OCI-LY1 (cell line): ENCODE measurements around the gene DCAKD.

Source experiments
- H2AFZ ChIP-seq: fragments of 200-600 bp; sonication (generic), shearing (Covaris generic); 2 replicates; pipeline ENCODE4 v1.6.0; 2014; ENCODE audit warnings: antibody characterized with exemption, mild to moderate bottlenecking, low read length
- H3F3A ChIP-seq: fragments of 200-600 bp; sonication (generic), shearing (Covaris generic); 2 replicates; pipeline ENCODE4 v1.6.0; 2014; ENCODE audit warnings: mild to moderate bottlenecking, antibody characterized with exemption, low read length, moderate library complexity; ENCODE audit not compliant: insufficient read depth
- H3K27ac ChIP-seq: fragments of 200-600 bp; sonication (generic); 2 replicates; pipeline ENCODE4 v1.5.1; 2014; ENCODE audit warnings: low read length, mixed run types, mild to moderate bottlenecking, low read depth; ENCODE audit not compliant: poor library complexity, severe bottlenecking
- H3K27me3 ChIP-seq: fragments of 200-600 bp; sonication (generic); 2 replicates; pipeline ENCODE4 v1.6.0; 2014; ENCODE audit warnings: antibody characterized with exemption, mild to moderate bottlenecking, low read length, moderate library complexity; ENCODE audit not compliant: insufficient read depth
- H3K36me3 ChIP-seq: fragments of 200-600 bp; sonication (generic); 2 replicates; pipeline ENCODE4 v1.6.1; 2014; ENCODE audit warnings: mild to moderate bottlenecking, antibody characterized with exemption, low read length, moderate library complexity, mixed read lengths; ENCODE audit not compliant: insufficient read depth
- H3K4me1 ChIP-seq: fragments of 200-600 bp; sonication (generic); 2 replicates; pipeline ENCODE4 v1.5.1; 2014; ENCODE audit warnings: mild to moderate bottlenecking, low read length, moderate library complexity; ENCODE audit not compliant: insufficient read depth, severe bottlenecking
- H3K4me2 ChIP-seq: fragments of 200-600 bp; sonication (generic), shearing (Covaris generic); 2 replicates; pipeline ENCODE4 v1.6.1; 2014; ENCODE audit warnings: low read length
- H3K4me3 ChIP-seq: fragments of 200-600 bp; sonication (generic); 2 replicates; pipeline ENCODE4 v1.5.1; 2014; ENCODE audit warnings: low read length, low read depth, mild to moderate bottlenecking, mixed read lengths; ENCODE audit not compliant: poor library complexity, severe bottlenecking
- H3K79me2 ChIP-seq: fragments of 200-600 bp; shearing (Covaris generic); 2 replicates; pipeline ENCODE4 v1.6.1; 2016; ENCODE audit warnings: mixed run types, low read length, mixed read lengths; ENCODE audit not compliant: insufficient read depth
- H3K9ac ChIP-seq: fragments of 200-600 bp; sonication (generic), shearing (Covaris generic); 2 replicates; pipeline ENCODE4 v1.6.1; 2014; ENCODE audit warnings: mild to moderate bottlenecking, low read length, mixed read lengths
- H3K9me2 ChIP-seq: fragments of 200-600 bp; sonication (generic), shearing (Covaris generic); 2 replicates; pipeline ENCODE4 v1.6.1; 2014; ENCODE audit warnings: low read depth, mild to moderate bottlenecking, low read length, mixed read lengths
- H3K9me3 ChIP-seq: fragments of 200-600 bp; shearing (Covaris generic); 2 replicates; pipeline ENCODE4 v1.6.1; 2014; ENCODE audit warnings: low read length, mixed read lengths
- H4K20me1 ChIP-seq: fragments of 200-600 bp; sonication (generic), shearing (Covaris generic); 2 replicates; pipeline ENCODE4 v1.6.0; 2016; ENCODE audit warnings: mild to moderate bottlenecking, low read length; ENCODE audit not compliant: insufficient read depth
- CTCF ChIP-seq: fragments of 200-600 bp; sonication (generic), shearing (Covaris generic); IDR thresholded peaks from 2 replicates; pipeline ENCODE4 v1.5.1; 2017; ENCODE audit warnings: mild to moderate bottlenecking, antibody characterized with exemption, low read length, moderate library complexity, mixed read lengths
- EZH2 ChIP-seq: fragments of 200-600 bp; sonication (generic), shearing (Covaris generic); IDR thresholded peaks from 2 replicates; pipeline ENCODE4 v1.8.0; 2017; ENCODE audit warnings: borderline replicate concordance, mixed run types, mild to moderate bottlenecking, antibody characterized with exemption, low read length, moderate library complexity, mixed read lengths

DCAKD gene

GRCh38 chr17:45013021-45013997 lies 38.1 kb downstream of the DCAKD start:
- Histone ChIP-seq H3K27ac (no peak overlapping the region), H4K20me1 (no peaks in the 10 kb centered on the region), H3K9me3 (no peaks in the 10 kb centered on the region), H3F3A (no peaks in the 10 kb centered on the region), H3K9ac (no peak overlapping the region), H3K36me3 (no peaks in the 10 kb centered on the region), H3K4me2 (no peak overlapping the region), H3K27me3 (0 out of 2 replicates have a peak, but pooled peaks cover 3% of the 10 kb centered on the region), H3K4me3 (no peak overlapping the region), H3K9me2 (no peaks in the 10 kb centered on the region), H2AFZ (no peak overlapping the region), H3K4me1 (no peaks in the 10 kb centered on the region), H3K79me2 (no peaks in the 10 kb centered on the region)
- no peak for TF ChIP-seq EZH2
- TF ChIP-seq CTCF: no peak

GRCh38 chr17:45011767-45012166 lies 39.7 kb downstream of the DCAKD start:
- H3F3A ChIP-seq: no peaks in the 10 kb centered on the region
- no peak for TF ChIP-seq CTCF
- TF ChIP-seq EZH2: no peak
- no peaks in the 10 kb centered on the region for H3K9me3 ChIP-seq
- no peak overlapping the region for H2AFZ ChIP-seq
- no peaks in the 10 kb centered on the region for H3K79me2 ChIP-seq
- H4K20me1 ChIP-seq: no peaks in the 10 kb centered on the region
- no peak overlapping the region for H3K4me3 ChIP-seq
- H3K27me3 ChIP-seq: 0 out of 2 replicates have a peak, but pooled peaks cover 3% of the 10 kb centered on the region
- H3K27ac ChIP-seq: no peak overlapping the region
- no peaks in the 10 kb centered on the region for H3K9me2 ChIP-seq
- H3K9ac ChIP-seq: no peak overlapping the region
- H3K4me1 ChIP-seq: no peaks in the 10 kb centered on the region
- H3K4me2 ChIP-seq: no peak overlapping the region
- no peaks in the 10 kb centered on the region for H3K36me3 ChIP-seq

GRCh38 chr17:45009676-45010467 lies 41.6 kb downstream of the DCAKD start:
- Histone ChIP-seq H3F3A (no peaks in the 10 kb centered on the region), H3K27ac (no peak overlapping the region), H3K4me3 (no peak overlapping the region), H3K9me2 (no peaks in the 10 kb centered on the region), H4K20me1 (no peaks in the 10 kb centered on the region), H3K4me1 (no peaks in the 10 kb centered on the region), H2AFZ (no peak overlapping the region), H3K4me2 (no peak overlapping the region), H3K27me3 (0 out of 2 replicates have a peak, but pooled peaks cover 3% of the 10 kb centered on the region), H3K79me2 (no peaks in the 10 kb centered on the region), H3K36me3 (no peaks in the 10 kb centered on the region), H3K9ac (no peak overlapping the region), H3K9me3 (no peaks in the 10 kb centered on the region)
- no peak for TF ChIP-seq CTCF
- no peak for TF ChIP-seq EZH2
